ENCODE results near the gene ART3. TPM values are rescaled to one million over a fixed set of nuclear protein-coding genes. Genes with fewer than 3 reads are reported as not detected.

ART3 gene, protein sequence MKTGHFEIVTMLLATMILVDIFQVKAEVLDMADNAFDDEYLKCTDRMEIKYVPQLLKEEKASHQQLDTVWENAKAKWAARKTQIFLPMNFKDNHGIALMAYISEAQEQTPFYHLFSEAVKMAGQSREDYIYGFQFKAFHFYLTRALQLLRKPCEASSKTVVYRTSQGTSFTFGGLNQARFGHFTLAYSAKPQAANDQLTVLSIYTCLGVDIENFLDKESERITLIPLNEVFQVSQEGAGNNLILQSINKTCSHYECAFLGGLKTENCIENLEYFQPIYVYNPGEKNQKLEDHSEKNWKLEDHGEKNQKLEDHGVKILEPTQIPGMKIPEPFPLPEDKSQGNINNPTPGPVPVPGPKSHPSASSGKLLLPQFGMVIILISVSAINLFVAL
- total RNA-seq = 1 to 10 TPM in 1 of 4 donors, under 1 TPM in 1, not detected in 2; 0.68 to 4.4 TPM

DNA sequence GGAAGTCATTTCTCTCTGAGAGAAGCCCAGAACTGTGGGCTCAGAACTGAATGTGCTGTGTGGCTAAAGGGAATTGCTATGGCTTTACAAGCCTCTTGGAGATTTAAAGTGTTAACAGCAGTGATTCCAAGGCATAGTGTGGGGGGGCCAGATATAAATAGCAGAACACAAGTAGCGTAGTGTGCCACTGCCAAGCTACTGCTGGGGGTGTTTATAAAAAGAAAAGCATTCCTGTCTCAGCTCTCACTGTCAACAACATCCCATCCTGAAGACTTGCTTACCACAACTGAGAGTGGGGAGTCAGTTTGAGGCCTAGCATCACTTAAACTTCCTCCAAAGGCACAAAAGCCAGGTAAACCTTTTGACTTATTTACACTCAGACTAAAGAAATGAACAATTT is at the start of gene ART3:
Gene ART3 (plus strand): TSS at position 242 of the 400 bp plus-strand sequence. CDS start 1,181 bp downstream, outside the sequence.
- Histone ChIP-seq H3K9me3 (no peaks in the 10 kb centered on the region), H3K27me3 (no peaks in the 10 kb centered on the region), H3K4me3 (no peak within 1 kb of the TSS), H3K4me1 (no peaks in the 10 kb centered on the region), H3K27ac (peak within 1 kb of the TSS in 1 of 4 donors; percentile 34), H3K36me3 (no peaks in the 10 kb centered on the region)
- TF ChIP-seq POLR2AphosphoS5 (IDR thresholded peaks at IDR 0.05) (no peak), POLR2A (IDR thresholded peaks at IDR 0.05) (no peak), EP300 (IDR thresholded peaks at IDR 0.05; ENCODE audit: low read depth) (no peak)
- TF ChIP-seq, protein P1, sequence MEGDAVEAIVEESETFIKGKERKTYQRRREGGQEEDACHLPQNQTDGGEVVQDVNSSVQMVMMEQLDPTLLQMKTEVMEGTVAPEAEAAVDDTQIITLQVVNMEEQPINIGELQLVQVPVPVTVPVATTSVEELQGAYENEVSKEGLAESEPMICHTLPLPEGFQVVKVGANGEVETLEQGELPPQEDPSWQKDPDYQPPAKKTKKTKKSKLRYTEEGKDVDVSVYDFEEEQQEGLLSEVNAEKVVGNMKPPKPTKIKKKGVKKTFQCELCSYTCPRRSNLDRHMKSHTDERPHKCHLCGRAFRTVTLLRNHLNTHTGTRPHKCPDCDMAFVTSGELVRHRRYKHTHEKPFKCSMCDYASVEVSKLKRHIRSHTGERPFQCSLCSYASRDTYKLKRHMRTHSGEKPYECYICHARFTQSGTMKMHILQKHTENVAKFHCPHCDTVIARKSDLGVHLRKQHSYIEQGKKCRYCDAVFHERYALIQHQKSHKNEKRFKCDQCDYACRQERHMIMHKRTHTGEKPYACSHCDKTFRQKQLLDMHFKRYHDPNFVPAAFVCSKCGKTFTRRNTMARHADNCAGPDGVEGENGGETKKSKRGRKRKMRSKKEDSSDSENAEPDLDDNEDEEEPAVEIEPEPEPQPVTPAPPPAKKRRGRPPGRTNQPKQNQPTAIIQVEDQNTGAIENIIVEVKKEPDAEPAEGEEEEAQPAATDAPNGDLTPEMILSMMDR (IDR thresholded peaks at IDR 0.05) = no peak
- DNase-seq = no peak
- intact Hi-C loops (cut with DNase I; ENCODE audit: low total_unique reads) = loop anchor here (5.0 kb wide), 1 partner anchor 77 kb away; no protein-coding TSS in a partner anchor
- in situ Hi-C loops (cut with MboI; ENCODE audit: low pct_ligation_motif_present in 1 of 4, low pct_unique_long_range_greater_than_20kb in 1 of 4, low sequenced_read_pairs in 3 of 4) = no loop called here
- 50 to 65% methylated on average over 1 of the region's 1 CpG for WGBS, 2 donors (ENCODE audit: low coverage in 1 of 2)

DNA sequence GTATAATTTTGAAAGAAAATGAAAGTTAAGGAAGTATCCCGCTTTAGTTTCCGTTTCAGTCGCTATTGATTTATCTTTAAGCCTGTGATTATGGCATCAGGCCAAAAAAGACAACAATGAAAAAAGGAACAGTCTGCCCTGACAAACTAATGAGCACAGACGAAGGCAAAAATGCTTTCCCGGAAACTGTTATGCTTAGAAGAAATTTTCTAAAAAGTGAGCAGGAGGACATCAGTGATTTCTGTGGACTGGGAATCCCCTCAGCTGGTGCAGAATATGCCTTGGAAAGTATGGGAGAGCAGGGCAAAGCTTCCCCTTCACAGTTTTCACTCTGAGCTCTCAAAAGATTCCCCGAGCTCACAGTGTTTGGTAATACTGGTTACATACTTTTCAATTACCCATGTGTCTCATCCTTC is 46.2 kb upstream of the ART3 start:
- peak overlapping the region in 2 of 4 donors; percentile 9 to 27 for H3K4me3 ChIP-seq
- intact Hi-C loops (cut with DNase I; ENCODE audit: low total_unique reads) (no loop called here), in situ Hi-C loops (cut with MboI; ENCODE audit: low pct_ligation_motif_present in 1 of 4, low pct_unique_long_range_greater_than_20kb in 1 of 4, low sequenced_read_pairs in 3 of 4) (no loop called here)
- H3K27me3 ChIP-seq = no peaks in the 10 kb centered on the region
- H3K36me3 ChIP-seq = no peaks in the 10 kb centered on the region
- H3K27ac ChIP-seq = peak overlapping the region in 1 of 4 donors; percentile 13
- 4 to 12% methylated on average over 3 to 6 of the region's 6 CpGs for WGBS, 2 donors (ENCODE audit: low coverage in 1 of 2)
- no peak for DNase-seq
- TF ChIP-seq POLR2A (IDR thresholded peaks at IDR 0.05) (no peak), EP300 (IDR thresholded peaks at IDR 0.05; ENCODE audit: low read depth) (no peak), POLR2AphosphoS5 (IDR thresholded peaks at IDR 0.05) (no peak)
- TF ChIP-seq, protein P1 (IDR thresholded peaks at IDR 0.05) = no peak
- H3K4me1 ChIP-seq = peaks cover 0 to 16% (median 4%) of the 10 kb centered on the region in 4 donors
- no peaks in the 10 kb centered on the region for H3K9me3 ChIP-seq

DNA sequence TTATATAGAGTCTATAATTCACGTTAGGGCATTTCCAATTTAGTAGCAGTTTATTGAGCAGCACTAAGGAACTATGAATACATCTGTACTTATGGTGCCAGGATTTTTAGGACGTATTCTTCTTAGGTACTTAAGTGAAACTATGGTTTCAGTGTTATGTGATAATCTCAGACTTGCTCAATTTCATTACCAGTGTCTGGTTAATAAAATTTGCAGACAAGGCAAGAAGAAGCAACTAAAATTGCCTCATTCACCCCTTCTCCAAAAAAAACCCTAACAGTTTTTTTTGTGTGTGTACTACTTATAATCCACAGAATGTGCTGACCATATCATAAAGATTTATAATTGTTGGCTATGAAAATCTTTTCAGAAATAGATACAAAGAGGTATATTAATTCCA is 45.2 kb upstream of the ART3 start:
- WGBS, 2 donors (ENCODE audit: low coverage in 1 of 2) = 70 to 76% methylated on average over 2 of the region's 2 CpGs

DNA sequence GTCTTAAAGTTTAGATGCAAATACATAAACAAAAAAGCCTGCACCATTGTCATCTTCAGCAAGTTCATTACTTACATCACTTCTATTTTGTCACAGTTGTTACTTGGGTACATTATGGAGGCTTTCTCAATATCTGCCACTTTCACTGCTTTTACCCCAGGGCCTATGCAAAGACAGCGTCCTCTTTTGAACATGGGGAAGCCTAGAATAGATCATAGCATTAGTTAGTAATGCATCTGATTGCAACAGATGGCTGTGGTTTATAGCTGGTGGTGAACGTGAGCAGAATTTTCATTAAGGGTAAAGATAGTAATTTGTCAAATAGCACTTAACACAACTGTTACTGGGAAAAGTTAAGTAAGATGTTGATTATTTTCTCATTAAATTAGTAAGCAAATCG is 39.4 kb upstream of the ART3 start:
- in situ Hi-C loops (cut with MboI; ENCODE audit: low pct_ligation_motif_present in 1 of 4, low pct_unique_long_range_greater_than_20kb in 1 of 4, low sequenced_read_pairs in 3 of 4) (no loop called here), intact Hi-C loops (cut with DNase I; ENCODE audit: low total_unique reads) (no loop called here)
- H3K36me3 ChIP-seq = no peaks in the 10 kb centered on the region
- no peaks in the 10 kb centered on the region for H3K4me1 ChIP-seq
- no peak overlapping the region for H3K27ac ChIP-seq
- H3K9me3 ChIP-seq = no peaks in the 10 kb centered on the region
- WGBS, 2 donors (ENCODE audit: low coverage in 1 of 2) = 68 to 78% methylated on average over 3 of the region's 3 CpGs
- H3K27me3 ChIP-seq = no peaks in the 10 kb centered on the region
- no peak overlapping the region for H3K4me3 ChIP-seq
- no peak for DNase-seq
- TF ChIP-seq POLR2AphosphoS5 (IDR thresholded peaks at IDR 0.05) = no peak
- TF ChIP-seq, protein P1 (IDR thresholded peaks at IDR 0.05) = no peak
- TF ChIP-seq EP300 (IDR thresholded peaks at IDR 0.05; ENCODE audit: low read depth) = no peak
- TF ChIP-seq POLR2A (IDR thresholded peaks at IDR 0.05) = no peak

More for the DNA sequence above, 45.2 kb upstream of the ART3 start:
- Histone ChIP-seq H3K4me3 (no peak overlapping the region), H3K9me3 (no peaks in the 10 kb centered on the region), H3K27me3 (no peaks in the 10 kb centered on the region), H3K36me3 (no peaks in the 10 kb centered on the region), H3K4me1 (peaks cover 0 to 11% (median 4%) of the 10 kb centered on the region in 4 donors), H3K27ac (no peak overlapping the region)
- TF ChIP-seq POLR2AphosphoS5 (IDR thresholded peaks at IDR 0.05) (no peak), EP300 (IDR thresholded peaks at IDR 0.05; ENCODE audit: low read depth) (no peak), POLR2A (IDR thresholded peaks at IDR 0.05) (no peak)
- TF ChIP-seq, protein P1 (IDR thresholded peaks at IDR 0.05) = no peak
- DNase-seq = no peak
- in situ Hi-C loops (cut with MboI; ENCODE audit: low pct_ligation_motif_present in 1 of 4, low pct_unique_long_range_greater_than_20kb in 1 of 4, low sequenced_read_pairs in 3 of 4) (no loop called here), intact Hi-C loops (cut with DNase I; ENCODE audit: low total_unique reads) (no loop called here)
